ENCODE data around the gene PVR.
"Not testable (repeated sequence)": the region's sequence is repeated elsewhere in the genome, so short reads cannot be mapped to it uniquely, and the experiment has no call there.

The PVR gene

DNA sequence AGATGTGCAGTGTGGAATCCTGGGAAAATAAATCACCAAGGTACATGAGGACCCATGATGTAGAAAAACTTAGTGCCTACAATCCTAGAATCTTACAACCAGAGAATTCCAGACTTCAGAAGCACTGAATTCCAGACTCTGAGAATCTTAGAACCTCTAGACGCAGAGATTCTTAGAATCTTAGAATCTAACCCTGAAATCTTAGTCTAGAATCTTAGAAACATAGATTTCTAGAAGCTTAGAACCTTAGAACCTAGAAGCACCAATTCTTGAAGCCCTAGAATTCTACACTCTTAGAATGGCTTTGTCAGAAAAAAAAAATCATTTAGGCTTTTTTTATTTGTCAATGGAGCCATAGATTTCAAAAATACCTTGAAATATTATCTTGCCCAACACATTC is 61.3 kb downstream of the PVR start:
- DNase-seq: no peak

GRCh38 chr19:44705502-44706010 is 61.8 kb downstream of the PVR start:
- no peak for DNase-seq

DNA sequence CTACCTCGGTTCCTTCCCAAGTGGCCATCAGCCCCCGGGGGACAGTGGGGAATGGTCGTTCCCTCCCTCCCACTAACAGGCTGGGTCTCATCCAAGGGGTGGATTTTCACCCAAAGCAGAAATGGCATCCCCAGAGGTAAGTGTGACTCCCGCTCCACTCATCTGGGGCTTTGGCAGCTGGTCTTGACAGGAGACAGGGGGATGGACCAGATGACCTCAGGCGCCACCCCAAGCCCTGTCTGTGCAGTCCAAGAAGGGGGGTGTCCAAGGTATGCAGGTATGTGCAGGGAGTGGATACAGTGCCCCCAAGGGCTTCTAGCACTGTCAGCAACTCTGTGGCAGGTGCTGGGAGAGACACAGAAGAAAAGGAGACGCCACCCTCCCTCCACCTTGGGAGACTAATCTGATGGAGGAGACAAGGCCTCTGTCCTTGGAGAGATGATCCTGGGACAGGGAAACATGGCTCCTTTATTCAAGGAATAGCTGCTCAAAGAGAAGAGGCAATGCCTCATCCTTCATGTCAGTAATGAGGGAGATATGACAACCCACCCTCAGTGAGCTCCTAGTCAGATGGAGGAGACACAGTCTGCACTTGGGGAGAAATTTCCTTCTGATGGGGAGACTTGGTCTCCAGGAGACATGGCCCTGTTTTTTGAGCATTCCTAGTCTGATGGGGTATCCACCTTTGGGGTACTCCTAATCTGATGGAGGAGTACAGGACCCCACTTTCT is 63.0 kb downstream of the PVR start:
- DNase-seq: no peak

GRCh38 chr19:44707794-44708193 is 64.1 kb downstream of the PVR start:
- no peak for DNase-seq

DNA sequence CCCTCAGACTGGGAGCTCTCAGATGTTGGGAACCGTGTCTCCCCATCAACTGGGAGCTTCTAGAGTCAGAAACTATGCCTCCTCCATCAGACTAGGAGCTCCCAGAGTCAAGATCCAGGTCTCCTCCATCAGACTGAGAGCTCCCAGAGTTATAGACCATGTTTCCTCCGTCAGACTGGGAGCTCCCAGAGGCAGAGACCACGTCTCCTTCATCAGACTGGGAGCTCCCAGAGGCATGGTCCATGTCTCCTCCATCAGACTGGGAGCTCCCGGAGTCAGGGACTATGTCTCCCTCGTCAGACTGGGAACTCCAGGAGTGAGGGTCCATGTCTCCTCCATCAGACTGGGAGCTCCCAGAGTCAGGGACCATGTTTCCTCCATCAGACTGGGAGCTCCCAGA is 65.2 kb downstream of the PVR start:
- DNase-seq: no peak

GRCh38 chr19:44709434-44710266 is 65.9 kb downstream of the PVR start:
- DNase-seq: not testable (repeated sequence)

DNA sequence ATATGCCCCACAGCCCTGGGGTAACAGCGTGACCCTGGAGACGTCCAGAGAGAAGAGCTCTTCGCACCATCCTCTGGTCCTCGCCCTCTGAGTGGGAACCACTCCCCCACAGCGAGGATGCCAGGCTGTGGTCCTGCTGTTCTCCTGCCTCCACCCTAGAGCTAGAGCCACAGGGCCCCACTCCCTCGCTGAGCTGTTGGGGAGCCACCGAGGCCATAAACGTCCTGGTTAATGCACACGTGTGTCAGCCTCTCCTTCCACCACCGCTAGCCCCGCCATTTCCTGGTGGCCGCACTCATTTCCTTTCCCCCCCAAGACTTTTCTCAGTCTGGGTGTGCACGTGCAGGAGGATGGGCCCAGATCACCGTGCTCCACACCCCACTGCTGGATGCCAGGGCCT is 66.8 kb downstream of the PVR start:
- DNase-seq: no peak

GRCh38 chr19:44712864-44713515 is 69.3 kb downstream of the PVR start:
- DNase-seq: no peak
